Raji (cell line): ENCODE measurements around the gene MSI2.

ENCODE experiments used
- POLR2A ChIP-seq: IDR thresholded peaks from 2 replicates; pipeline ENCODE4 v1.6.1; 2011; ENCODE audit warnings: low read depth, low read length, control low read depth; ENCODE audit not compliant: insufficient read depth

MSI2 gene

DNA sequence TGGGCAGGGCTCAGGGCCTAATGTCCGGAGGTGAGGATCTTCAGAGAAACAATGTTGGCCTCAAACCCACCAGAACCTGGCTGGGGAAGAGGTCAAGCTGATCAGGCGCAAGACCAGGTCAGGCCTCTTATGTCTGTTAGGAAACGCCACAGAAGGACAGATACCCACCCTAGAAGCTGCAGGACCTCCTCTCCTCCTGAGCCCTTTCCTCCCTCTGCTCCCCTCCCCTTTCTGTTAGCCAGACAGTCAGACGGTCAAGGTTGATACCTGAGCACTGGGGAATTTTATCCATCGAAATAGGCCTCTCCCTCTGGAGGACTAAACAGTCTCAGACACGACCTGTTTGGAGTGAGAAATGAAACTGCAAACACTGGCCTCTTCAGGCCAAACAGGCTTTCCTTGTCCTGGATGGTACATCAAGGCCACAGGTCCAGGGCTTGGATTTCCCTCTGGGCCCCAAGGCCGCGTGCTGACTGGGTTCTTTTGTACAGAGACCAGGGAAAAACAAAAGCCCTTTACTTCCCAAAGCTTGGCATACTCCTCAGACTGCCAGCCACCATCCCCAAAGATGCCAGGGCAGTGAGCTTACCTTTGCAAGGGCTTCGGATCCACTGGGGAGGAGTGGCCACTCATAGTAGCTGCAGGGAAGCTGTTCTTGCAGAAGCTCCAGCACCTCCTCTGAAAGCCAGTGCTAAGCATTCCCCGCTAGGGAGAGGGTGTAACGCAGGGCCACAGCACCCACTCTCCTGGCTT lies 353.0 kb downstream of the MSI2 start:
- TF ChIP-seq POLR2A: no peak

DNA sequence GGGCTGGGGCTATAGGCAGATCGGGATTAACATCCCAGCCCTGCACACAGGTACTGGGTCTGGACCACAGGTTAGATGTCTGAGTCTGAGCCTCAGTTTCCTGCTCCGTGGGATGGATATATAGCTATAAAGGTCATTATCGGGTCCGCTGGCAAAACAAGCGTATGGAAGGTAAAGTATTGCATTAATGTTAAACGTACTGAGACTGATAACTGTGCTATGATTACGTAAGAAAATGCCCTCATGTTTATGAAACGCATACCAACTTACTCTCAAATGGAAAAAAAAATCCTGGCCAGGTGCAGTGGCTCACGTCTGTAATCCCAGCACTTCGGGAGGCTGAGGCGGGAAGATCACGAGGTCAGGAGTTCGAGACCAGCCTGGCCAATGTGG lies 353.6 kb downstream of the MSI2 start:
- TF ChIP-seq POLR2A: no peak

DNA sequence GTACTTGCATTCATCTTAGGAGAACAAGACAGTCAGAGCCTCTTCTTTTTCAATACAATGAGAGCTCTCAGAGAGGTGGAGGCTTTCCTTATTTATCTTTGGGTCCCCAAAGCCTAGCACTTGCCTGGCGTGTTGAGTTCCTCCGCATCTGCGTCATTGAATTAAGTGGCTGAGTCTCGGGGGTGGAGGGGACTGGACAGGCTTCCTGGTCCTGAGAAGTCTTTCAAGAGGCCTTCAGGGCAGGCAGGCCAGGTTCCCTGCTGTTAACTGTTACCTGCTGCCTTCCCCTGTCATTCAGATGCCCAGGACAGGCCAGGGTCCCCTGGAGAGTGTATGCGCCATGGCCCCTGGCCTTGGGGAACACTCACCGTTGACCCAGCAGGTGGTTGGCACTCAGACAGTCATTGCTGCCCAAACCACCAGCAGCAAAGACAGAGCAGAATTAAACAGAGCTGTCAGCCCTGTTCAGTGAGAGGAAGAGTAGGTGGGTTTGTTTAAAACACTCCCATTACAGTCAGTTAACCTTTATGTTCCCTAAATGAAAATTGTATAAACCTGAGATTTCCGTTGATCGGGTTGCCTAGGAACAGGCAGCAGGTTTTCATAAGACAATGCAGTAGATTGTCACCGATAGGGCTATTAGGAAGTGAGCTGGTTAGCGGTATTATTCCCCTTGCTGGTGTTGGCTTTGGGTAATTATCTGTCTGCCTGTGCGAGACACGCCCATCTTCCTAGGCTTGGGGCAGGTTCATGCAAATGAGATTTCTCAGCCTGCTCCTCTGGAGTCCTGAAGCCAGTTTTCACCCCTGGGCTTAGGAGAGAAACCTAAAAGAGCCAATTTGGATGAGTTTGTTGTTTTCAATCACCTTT lies 356.1 kb downstream of the MSI2 start:
- TF ChIP-seq POLR2A: no peak

DNA sequence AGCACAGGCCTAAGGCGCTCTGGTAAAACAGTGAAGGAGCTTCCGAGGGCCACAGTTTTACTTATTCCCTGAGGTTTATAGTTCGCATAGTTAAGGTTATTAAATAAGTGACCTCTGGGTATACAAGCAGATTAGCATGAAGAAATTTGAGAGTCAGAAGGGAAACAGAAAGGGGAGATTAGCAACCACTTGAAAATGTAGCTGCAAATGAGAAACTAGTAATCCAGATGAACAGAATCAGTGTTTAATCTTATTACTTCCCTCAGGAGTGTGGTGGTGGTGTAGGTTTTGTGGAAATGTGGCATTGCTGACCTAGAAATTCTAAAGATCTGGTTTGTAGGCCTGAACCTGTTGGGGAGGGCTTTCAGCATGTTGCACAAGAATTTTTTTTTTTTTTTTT lies 358.4 kb downstream of the MSI2 start:
- TF ChIP-seq POLR2A: no peak

DNA sequence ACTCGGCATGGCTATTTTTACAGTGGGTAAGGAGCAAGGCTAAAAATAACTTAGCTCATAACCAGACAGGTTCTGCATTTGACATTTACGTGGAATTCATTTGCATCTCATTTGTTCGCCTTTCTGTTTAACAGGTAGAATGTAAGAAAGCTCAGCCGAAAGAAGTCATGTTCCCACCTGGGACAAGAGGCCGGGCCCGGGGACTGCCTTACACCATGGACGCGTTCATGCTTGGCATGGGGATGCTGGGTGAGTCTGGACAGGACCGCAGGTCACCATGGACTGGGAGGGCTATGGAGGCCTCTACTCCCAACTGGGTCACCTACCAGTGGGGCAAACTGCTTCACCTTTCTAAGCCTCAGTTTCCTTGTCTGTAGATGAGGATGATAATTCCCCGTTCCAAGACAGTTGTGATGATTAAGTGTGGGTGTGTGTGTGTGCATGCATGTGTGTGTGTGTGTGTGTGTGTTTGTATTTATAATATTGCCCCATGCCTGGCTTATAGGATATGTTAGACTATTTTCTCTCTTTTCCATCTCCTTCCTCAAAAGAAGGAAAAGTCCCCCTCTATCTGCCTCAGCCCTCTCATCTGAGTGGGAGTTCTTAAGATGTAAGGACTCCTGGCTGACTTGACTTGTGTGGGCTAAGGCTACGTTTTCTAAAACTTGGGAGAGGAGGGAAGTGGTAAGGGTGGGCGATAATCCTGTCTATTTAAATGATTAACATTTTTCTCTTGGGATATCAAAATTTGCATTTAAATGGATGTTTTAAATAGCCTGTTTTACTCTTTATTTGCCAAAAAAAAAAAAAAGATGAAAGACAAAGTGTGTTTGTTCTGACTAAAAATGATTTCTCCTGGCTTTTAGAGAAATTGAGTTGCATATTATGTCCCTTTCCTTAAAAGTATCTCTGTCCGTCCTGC lies 359.8 kb downstream of the MSI2 start:
- no peak for TF ChIP-seq POLR2A

DNA sequence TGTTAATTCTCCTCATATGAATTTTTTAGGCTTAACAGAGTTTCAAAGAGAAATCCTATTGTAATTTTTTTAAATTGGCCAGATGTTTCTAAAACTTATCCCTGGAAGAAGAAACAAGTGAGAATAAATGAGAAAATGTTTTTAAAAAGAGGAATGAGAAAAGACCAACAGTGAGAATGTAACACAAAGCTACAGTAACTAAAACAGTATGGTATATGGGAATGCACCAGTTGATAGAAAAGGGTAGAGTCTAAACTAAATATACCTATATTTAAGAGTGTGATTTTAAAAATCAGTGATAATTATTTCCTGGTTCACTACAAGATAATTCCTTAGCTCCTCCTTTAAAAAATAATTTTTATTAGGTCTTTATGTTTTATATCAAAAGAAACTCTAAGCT lies 360.9 kb downstream of the MSI2 start:
- no peak for TF ChIP-seq POLR2A

DNA sequence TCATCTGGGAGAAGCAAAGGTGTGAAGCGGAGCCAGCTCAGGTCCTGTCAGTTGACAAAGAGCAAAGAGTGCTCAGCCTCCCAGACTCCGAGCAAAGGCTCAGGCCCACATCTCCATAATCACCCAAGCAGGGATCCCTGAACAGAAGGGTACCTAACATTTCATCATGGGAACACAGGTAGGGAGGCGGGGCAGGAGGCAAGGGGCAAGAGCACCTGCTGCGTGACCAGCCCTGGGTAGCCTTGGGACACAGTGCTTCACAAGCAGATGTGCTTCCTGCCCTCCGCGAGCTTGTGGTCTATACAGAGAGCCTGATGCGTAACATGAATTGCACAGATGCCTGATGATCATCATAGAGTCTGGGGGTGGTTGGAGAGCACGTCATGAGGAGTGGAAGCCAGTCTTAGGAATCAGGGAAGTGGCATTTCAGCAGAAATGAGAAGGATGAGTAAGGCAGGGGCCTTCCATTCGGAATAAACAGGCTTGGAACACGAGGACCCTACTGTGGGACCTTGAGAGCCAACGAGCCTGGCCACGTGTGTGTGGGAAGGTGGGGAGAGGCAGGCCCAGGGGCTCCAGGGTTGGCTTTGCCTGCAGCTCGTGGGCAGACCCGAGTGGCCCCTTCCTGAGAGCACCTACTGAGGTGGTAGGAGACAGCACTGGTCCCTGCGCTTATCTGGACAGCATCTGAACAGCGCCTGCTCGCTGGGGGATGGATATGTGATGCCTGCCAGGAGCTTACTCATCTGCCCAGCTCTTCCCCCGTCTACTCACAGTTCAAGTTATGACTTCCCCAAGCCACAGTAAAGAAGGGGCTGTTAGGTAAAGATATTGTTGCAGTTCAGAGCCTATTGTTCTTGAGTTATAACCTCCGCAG lies 363.0 kb downstream of the MSI2 start:
- no peak for TF ChIP-seq POLR2A

DNA sequence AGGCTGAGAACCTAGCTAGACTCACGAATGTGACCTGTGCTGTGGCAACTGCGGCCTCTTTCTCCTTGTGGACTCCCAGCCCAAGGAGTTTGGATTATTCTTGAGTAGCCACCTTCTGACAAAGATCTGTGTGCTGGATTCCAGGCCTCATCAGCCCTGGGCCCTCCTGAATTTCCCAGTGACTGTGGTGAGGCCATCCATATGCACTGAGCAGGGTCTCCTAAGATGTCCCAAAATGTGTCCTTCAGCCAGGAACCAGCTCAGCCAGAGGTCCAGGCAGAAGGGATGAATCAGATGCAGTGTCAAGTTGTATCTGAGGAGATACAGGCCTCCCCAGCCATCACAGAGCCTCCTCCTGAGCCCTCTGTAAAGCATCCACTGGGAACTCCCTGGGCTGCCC lies 364.3 kb downstream of the MSI2 start:
- TF ChIP-seq POLR2A: no peak

DNA sequence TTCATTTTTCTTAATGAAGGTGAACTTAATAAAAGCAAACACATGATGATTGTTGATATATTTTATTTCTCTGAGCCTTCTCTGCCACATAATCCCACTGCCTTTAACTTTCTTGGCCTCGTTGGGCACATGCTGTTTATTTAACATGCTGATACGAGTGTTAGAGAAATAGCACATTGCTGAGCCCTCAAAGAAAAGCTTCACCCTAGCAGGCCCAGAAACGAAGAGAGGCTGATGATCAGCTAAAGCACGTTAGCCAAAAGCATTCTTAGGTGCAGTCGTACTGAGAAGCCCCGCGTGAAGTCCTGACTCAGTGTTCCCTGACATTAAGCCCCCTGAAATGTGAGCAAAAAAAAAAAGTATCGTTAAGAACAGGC lies 366.0 kb downstream of the MSI2 start:
- no peak for TF ChIP-seq POLR2A

DNA sequence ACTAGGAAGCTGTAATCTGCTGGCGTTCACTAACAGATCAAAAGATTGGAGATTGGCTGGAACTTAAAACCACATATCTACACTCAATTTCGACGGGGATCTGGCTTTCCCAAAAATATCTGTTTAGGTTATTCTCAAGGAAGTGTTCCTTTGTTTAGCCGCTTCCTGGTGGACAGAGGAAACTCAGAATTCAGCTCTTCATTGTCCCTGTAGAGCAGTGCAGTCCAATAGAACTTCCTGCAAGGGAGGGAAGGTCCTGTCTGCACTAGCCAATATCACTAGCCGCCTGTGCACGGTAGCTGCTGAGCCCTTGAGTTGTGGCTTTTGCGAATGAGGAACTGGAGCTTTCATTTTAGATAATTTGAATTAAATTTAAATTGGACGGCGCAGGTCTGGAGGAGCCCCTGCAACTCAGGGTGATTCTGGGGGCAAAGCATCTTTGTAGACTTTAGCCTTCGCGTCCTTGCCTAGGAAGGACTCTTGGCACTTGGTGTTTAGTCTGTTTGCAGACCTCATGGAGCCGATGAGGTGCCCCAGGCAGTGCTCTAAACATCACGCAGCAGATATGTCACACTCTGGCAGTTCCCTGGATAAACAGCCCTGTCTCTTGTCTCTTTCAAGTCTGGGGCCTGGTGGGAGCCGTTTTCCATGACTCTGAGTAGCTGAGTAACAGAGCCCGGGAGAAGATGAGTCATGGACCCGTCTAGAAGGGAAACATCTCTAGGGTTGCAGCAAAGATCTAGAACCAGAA lies 366.5 kb downstream of the MSI2 start:
- 0 out of 2 replicates have a peak, but pooled peaks have one; percentile 13 for TF ChIP-seq POLR2A

DNA sequence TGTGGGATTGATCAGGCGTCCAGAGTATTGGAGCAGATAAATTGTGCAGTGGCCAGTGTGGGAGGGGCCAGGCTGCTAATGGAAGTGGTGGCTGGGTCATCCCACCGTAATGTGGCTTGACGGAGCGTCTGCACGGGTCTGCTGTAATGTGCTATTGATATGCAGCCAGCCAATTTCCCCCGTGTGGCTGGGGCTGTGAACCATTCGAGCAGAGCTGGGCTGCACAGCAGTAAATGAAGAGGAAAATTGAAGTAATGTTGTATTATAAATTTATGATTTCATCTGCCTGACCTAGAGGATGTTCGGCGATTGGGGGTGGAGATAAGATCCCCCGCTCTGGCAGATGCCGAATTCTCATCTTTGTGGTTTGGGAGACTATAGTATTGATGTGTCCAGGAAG lies 367.3 kb downstream of the MSI2 start:
- TF ChIP-seq POLR2A: no peak

DNA sequence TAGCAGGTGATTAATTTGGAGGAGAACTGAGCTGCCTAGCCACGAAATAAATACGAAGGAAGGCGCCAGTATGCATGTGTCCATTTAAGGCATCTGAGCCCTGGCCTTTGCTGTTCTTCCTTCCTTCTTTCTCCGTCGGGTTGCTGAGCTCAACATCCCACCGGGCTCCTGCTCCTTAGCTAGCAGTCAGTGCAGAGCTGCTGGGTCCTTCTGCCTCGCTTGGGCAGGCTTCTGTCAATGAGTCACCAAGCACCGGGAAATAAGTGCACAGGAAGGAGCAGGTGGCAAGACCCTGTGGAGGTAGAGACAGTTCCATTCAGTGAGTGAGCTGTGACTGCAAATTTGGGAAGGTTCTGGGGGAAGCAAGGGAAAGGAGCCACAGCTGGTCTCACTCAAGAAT lies 368.1 kb downstream of the MSI2 start:
- TF ChIP-seq POLR2A: no peak

DNA sequence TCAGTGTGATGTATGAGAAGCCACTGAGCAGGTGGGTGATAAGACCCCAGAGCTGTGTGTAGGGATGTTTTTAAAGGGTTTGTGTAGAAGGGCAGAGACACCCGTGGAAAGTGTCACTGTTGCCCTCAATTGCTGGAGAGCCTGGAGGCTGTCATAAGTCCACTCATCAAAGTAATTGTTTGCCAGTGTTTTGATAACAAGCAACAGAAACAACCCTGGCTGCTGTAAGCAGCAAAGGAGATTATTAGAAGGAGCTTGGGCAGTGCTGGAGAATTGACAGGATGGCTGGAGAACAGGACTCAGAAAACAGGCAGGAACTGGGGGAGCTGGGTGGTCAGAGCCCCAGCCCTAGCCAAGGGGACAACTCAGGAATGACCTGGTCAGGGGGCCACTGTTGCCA lies 369.2 kb downstream of the MSI2 start:
- no peak for TF ChIP-seq POLR2A

DNA sequence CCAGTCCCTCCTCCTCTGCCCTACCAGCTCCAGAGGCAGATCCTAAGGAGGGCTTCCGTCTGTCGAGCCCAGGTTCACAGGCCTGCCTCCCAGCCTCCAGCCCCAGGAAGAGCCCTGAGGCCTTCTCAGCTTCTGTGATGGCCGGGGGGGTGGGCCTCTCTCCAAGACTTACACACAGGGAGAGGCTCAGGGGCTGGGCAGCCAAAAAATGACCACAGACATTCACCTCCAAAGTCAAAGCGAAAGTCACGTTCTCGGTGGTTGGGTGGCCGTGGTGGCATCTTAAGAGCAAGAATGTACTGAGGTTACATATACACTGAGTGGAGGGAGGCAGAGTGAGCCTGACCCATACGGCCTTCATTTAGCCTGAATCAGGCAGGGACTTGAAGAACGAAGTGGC lies 369.6 kb downstream of the MSI2 start:
- no peak for TF ChIP-seq POLR2A

DNA sequence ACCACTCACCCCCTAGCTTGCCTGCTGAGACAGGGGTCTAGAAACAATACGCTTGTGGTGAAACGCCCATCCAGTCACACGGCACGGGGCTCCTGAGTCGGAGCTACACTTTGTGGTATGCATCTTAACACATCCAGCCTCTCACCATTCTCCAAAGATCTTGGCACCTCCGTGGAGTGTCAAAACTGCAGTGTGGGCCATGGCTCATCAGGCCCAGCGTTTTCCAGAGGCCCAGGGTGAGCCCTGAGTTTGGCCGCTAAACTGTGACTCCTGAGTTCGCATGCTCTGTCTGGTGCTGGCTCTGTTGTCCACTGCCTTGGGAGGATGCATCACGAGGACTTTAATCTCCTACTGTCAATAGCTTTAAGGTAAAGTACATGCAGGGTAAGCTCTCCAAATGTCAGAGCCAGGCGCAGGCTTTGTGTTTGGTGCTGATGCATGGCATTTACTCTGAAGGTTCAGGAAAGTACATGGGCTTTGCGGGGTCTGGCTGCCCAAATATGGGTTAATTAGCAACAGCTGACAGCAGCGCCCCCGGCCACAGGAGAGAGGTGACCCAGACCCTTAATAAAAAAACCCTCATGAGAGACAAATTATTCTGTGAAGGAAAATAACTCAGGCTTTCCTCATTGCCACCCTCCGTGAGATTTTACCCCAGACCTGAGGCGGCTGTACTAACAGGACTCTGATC lies 370.3 kb downstream of the MSI2 start:
- no peak for TF ChIP-seq POLR2A
